Fibroblast of peridontal ligament (primary cell): ENCODE results near the gene CSF2RB.

Experiments used
- DNase-seq: peaks from one replicate; pipeline ENCODE4 v3.0.0-alpha.2; 2010; ENCODE audit errors: extremely low read depth

CSF2RB gene

GRCh38 chr22:36936362-36937116, 23.1 kb downstream of the CSF2RB start:
- DNase-seq = no peak

- no peak for DNase-seq
These were observed 24.0 kb downstream of the CSF2RB start for GRCh38 chr22:36937319-36938027.

GRCh38 chr22:36938028-36938425, 24.6 kb downstream of the CSF2RB start:
- DNase-seq = no peak

- DNase-seq = no peak
These were observed 25.5 kb downstream of the CSF2RB start for GRCh38 chr22:36938886-36939285.

- no peak for DNase-seq
These were observed 27.2 kb downstream of the CSF2RB start for GRCh38 chr22:36940676-36941075.

DNA sequence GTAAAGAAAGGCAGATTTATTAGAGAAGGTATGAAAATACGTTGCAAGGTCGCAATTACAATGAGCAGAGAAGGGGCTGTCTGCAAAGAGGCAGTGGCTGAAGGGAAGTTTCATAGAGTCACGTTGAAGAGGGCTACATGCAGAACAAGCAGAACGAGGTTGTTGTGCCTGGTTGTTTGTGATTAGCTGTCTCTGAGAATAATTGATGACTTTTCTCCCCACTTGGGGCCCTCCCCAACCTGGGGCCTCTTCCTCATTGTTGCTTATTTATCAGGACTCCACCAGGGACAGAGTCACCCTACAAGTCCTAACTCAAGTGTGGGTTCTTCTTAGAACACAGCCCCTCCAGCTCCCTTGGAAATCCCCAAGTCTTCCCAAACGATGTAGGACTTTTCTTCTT, 29.1 kb downstream of the CSF2RB start:
- no peak for DNase-seq

DNA sequence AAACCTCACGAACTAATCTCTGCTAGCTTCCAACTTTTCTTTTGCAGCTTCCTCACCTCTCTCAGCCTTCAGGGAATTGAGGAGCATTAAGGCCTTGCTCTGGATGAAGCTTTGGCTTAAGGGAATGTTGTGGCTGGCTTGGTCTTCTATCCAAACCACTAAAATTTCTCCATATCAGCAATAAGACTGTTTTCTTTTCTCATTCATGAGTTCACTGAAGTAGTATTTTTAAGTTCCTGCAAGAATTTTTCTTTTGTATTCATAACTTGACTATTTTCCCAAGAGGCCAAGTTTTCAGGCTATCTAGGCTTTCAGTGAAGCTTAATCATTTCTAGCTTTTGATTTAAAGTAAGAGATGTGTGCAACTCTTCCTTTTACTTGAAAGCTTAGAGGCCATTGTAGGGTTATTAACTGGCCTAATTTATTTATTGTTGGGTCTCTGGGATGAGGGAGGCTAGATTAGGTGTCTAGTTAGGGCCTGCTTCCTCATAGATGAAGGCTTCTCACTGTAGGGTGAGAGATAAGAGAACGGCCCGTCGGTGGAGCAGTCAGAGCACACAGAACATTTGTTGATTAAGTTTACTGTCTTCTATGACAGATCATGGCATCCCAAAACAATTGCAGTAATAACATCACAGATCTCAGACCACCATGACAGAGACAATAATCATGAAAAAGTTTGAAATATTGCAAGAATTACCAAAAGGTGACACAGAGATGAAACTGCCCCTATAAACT, 33.2 kb downstream of the CSF2RB start:
- DNase-seq = peak; percentile 19

DNA sequence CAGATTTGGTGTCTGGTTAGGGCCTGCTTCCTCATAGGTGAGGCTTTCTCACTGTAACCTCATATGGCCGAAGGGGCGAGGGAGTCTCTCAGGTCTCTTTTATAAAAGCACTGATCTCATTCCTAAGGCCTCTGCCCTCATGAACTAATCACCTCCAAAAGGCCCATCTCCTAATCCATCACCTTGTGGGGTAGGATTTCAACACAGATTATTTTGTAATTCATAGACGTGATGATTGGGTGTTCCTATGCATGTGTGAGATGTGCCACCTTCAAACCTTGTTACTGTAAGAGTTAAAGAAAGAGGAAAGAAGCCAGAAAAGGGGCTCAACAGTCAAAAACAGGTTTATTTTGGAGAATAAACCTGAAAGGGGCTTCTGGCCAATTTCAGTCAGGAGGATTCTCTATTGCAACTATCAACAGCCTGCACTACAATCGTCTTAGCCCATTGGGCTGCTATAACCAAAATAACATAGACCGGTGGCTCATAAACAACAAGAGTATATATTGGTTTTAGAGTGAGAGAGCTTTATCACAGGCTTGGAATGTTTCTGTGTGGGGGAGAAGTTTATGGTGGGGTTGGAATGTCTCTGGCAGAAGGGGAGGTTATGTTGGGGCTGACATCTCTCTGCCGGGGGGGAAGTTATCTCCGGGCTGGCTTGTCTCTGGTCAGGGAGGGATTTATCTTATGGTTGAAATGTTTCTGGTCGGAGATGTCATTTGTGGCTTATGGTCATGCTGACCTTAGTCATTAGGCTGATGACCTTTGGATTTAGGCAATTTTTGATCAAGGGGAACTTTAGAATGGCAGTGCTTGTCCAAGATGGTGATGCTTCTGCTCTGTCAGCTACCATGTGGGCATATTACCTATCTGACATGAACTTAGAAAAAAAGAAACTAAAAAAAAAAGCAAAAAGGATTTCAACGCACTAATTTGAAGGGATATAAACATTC, 35.1 kb downstream of the CSF2RB start:
- DNase-seq = no peak

DNA sequence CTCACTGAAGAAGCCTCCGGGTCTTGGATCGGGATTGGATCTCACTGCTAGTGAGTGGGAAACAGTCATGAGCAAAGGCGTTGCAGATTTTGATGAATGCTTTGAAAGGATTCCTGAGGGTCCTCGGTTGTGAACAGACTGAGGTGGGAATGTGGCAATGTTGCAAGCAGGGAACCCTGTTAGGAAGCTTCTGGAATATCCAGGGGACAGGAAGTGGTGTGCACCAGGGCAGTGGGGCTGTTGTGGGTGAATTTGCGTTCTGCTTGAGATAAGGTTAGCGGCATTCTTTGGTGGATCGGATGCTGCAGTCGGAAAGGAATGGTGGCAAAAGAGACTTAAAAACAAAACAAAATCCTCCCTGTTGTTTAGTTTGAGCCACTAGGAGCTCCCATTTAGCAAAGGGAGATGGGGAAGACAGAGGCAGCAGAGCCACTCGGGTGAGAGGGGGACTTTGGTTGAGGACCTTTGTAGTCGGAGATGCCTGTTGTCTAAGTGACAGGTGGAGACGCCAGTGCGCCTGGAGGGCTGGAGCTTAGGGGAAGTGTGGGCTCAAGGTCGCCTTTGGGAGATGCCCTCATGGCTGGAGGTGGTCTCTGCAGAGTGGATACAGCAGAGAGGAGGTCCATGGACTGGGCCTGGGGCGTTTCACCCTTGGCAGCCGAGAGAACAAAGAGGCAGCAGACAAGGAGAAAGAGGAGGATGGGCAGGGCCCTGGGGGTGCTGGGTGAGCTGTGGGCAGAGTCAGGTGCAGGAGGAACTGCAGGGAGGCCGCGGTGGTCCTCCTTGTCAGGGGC, 37.6 kb downstream of the CSF2RB start:
- DNase-seq = no peak

DNA sequence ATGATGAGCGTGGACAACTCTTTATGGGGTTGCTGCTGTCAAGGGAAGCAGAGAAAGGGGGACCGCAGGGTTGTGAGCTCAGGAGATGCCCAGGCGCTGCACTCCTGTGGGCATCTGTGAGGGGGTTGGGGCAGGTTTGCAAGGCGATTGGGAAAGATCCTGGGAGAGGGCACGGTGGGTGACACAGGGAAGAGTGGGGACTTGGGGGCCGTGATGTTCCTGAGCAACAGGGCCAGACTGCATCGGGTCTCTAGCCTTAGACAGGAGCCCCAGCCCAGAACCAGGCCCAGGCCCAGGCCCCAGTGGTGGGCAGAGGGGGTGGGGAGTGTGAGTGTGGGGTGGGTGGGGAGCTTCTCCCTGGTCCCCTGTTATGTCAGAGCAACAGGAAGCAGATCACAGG, 38.3 kb downstream of the CSF2RB start:
- DNase-seq = no peak

- no peak for DNase-seq
These were observed 40.0 kb downstream of the CSF2RB start for GRCh38 chr22:36953239-36954080.

- DNase-seq = no peak
These were observed 41.0 kb downstream of the CSF2RB start for GRCh38 chr22:36954251-36955014.

DNA sequence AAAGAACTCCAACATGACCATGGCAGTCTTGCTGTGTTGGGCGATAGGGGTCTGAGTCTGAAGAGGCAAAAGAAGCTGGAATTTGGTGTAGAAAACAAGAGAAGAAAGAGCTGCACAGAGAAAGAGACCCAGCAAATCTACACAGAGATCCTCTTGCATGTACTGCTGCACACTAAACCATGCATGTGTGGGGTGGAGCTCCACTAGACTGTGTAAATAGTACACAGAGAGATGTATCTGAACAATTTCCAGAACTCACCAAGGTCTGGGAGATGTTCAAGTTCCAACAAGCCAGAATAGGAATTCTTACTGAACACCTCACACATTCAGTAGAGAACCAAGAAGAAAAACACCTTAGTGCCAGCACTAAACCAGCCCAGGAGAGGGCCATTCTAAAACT, 42.3 kb downstream of the CSF2RB start:
- no peak for DNase-seq

DNA sequence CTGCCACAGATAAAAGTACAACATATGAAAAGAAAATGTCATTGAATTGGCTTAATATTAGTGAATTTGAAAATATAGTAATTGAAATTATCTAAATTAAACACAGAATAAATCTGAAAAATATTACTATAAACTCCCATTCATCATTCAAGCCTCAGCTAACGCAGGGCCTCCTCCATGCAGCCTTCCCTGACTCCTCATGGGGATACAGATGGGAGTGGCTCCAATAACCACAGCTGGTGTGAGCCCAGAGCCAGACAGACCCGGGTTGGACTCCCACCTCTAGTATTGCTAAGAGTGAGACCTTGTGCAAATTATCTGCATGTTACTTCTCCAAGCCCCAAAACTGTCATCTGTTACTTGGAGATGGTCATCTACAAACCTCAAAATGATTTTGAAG, 44.9 kb downstream of the CSF2RB start:
- DNase-seq = no peak

- DNase-seq = no peak
These were observed 48.2 kb downstream of the CSF2RB start for GRCh38 chr22:36961626-36962025.

GRCh38 chr22:36963302-36963701, 49.9 kb downstream of the CSF2RB start:
- no peak for DNase-seq

- DNase-seq = no peak
These were observed 50.7 kb downstream of the CSF2RB start for GRCh38 chr22:36964106-36964505.

- no peak for DNase-seq
These were observed 52.3 kb downstream of the CSF2RB start for GRCh38 chr22:36965696-36966095.
